Measurements from ENCODE around the gene NPR2. TPM values are rescaled to one million over a fixed set of nuclear protein-coding genes. Genes with fewer than 3 reads are reported as not detected.

Gene NPR2
- total and polyA plus RNA-seq, 2 experiments from 2014 or later = 12.2 to 13.9 TPM

DNA sequence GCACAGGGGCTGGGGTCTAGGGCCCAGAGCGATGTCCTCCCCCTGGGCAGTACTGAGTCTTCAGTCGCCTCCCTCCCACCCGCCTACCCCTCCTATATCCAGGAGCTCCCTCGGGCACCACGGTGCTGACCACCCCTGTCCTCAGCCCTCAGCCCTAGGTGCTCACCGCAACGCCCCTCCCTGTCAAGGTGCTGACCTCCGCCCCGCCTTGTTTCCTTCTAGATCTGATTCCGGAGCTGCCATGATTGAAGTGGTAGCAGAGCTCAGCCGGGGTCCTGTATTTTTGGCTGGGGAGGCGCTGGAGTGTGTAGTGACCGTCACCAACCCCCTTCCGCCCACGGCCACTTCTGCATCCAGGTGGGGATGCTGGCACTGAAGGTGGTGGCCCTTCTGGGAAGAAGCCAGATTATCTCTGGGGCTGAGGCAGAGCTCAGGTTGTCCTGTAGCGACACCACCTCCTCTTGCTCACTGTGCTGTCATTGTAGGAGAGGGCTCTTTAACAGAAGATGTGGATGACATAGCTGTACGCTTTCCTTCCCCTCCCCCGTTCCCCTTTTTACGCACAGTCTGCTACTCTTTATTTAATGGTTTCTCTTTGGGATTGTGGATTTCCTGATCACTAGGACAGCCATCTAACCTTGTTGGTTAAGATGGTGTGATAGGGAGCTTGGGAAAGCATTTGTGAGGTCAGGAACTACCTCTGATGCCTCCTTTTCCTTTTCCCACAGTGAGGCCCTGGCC lies 41.7 kb upstream of the NPR2 start:
- H4K20me1 ChIP-seq (ENCODE audit: insufficient read depth, poor library complexity, severe bottlenecking) = peaks cover 19% of the 10 kb centered on the region
- no peaks in the 10 kb centered on the region for H3K9me3 ChIP-seq (ENCODE audit: low read depth)
- peak; percentile 65 for DNase-seq (ENCODE audit: low spot score)
- no peaks in the 10 kb centered on the region for H3K9me2 ChIP-seq (replicated peaks; ENCODE audit: insufficient read depth)
- WGBS (ENCODE audit: low lambda C conversion rate, missing lambda C conversion rate) = 8% methylated on average over 18 of the region's 19 CpGs
- H2AFZ ChIP-seq = peak overlapping the region; percentile 76
- peaks cover 61% of the 10 kb centered on the region for H3K79me2 ChIP-seq
- H3K4me2 ChIP-seq = peak overlapping the region; percentile 95
- H3K4me3 ChIP-seq = peak overlapping the region; percentile 86
- H3K4me1 ChIP-seq (ENCODE audit: insufficient read depth) = peaks cover 23% of the 10 kb centered on the region
- H3K27me3 ChIP-seq = no peaks in the 10 kb centered on the region
- H3K36me3 ChIP-seq (replicated peaks; ENCODE audit: insufficient read depth, low read depth) = no peaks in the 10 kb centered on the region
- no peak for TF ChIP-seq EZH2phosphoT487 (IDR thresholded peaks at IDR 0.05; ENCODE audit: low read depth, severe bottlenecking, unreplicated experiment)
- TF ChIP-seq EZH2 (IDR thresholded peaks at IDR 0.05; ENCODE audit: borderline replicate concordance) = no peak
- TF ChIP-seq, protein P1, sequence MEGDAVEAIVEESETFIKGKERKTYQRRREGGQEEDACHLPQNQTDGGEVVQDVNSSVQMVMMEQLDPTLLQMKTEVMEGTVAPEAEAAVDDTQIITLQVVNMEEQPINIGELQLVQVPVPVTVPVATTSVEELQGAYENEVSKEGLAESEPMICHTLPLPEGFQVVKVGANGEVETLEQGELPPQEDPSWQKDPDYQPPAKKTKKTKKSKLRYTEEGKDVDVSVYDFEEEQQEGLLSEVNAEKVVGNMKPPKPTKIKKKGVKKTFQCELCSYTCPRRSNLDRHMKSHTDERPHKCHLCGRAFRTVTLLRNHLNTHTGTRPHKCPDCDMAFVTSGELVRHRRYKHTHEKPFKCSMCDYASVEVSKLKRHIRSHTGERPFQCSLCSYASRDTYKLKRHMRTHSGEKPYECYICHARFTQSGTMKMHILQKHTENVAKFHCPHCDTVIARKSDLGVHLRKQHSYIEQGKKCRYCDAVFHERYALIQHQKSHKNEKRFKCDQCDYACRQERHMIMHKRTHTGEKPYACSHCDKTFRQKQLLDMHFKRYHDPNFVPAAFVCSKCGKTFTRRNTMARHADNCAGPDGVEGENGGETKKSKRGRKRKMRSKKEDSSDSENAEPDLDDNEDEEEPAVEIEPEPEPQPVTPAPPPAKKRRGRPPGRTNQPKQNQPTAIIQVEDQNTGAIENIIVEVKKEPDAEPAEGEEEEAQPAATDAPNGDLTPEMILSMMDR (IDR thresholded peaks at IDR 0.05; ENCODE audit: poor library complexity) = peak; percentile 3
- peak overlapping the region; percentile 97 for H3K27ac ChIP-seq

- no peak for DNase-seq (ENCODE audit: low spot score)
Observed at GRCh38 chr9:35750256-35750531, 41.2 kb upstream of the NPR2 start.

DNA sequence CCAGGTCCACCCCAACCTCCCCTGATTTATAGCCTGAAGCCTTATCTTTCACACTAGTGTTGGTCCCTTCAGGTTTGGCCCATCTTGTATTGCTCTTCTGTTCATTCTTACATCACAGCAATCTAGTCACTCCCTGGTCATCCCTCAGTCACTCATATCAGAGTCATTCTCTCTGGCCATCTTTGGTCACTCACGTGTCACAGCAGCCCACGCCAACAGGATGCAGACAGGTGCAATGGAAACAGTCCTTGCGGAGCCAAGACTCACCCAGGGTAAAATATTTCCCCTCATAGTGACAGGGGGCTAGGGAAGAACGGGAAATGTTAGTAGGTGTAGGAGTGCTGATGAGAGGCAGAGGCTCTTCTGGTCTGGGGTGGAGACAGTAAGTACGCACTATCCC lies 37.9 kb upstream of the NPR2 start:
- no peak overlapping the region for H3K4me3 ChIP-seq
- peaks cover 21% of the 10 kb centered on the region for H3K4me1 ChIP-seq (ENCODE audit: insufficient read depth)
- no peak overlapping the region for H3K4me2 ChIP-seq
- H3K9me2 ChIP-seq (replicated peaks; ENCODE audit: insufficient read depth) = no peaks in the 10 kb centered on the region
- H4K20me1 ChIP-seq (ENCODE audit: insufficient read depth, poor library complexity, severe bottlenecking) = peaks cover under 1% of the 10 kb centered on the region
- H3K79me2 ChIP-seq = peaks cover 30% of the 10 kb centered on the region
- TF ChIP-seq, protein P1 (IDR thresholded peaks at IDR 0.05; ENCODE audit: poor library complexity) = no peak
- TF ChIP-seq EZH2phosphoT487 (IDR thresholded peaks at IDR 0.05; ENCODE audit: low read depth, severe bottlenecking, unreplicated experiment) = no peak
- no peak for TF ChIP-seq EZH2 (IDR thresholded peaks at IDR 0.05; ENCODE audit: borderline replicate concordance)
- H3K27me3 ChIP-seq = no peaks in the 10 kb centered on the region
- H3K27ac ChIP-seq = no peak overlapping the region
- no peaks in the 10 kb centered on the region for H3K9me3 ChIP-seq (ENCODE audit: low read depth)
- no peak overlapping the region for H2AFZ ChIP-seq
- H3K36me3 ChIP-seq (replicated peaks; ENCODE audit: insufficient read depth, low read depth) = no peaks in the 10 kb centered on the region
- DNase-seq (ENCODE audit: low spot score) = no peak
- WGBS (ENCODE audit: low lambda C conversion rate, missing lambda C conversion rate) = 96% methylated on average over 5 of the region's 5 CpGs

More at GRCh38 chr9:35750256-35750531, 41.2 kb upstream of the NPR2 start:
- Histone ChIP-seq H2AFZ (no peak overlapping the region), H3K4me2 (peak overlapping the region; percentile 95), H3K4me1 (ENCODE audit: insufficient read depth) (peaks cover 23% of the 10 kb centered on the region), H3K9me3 (ENCODE audit: low read depth) (no peaks in the 10 kb centered on the region), H4K20me1 (ENCODE audit: insufficient read depth, poor library complexity, severe bottlenecking) (peaks cover 19% of the 10 kb centered on the region), H3K79me2 (peaks cover 56% of the 10 kb centered on the region), H3K27me3 (no peaks in the 10 kb centered on the region), H3K36me3 (replicated peaks; ENCODE audit: insufficient read depth, low read depth) (no peaks in the 10 kb centered on the region), H3K27ac (peak overlapping the region; percentile 97), H3K9me2 (replicated peaks; ENCODE audit: insufficient read depth) (no peaks in the 10 kb centered on the region), H3K4me3 (peak overlapping the region; percentile 86)
- 90% methylated on average over 4 of the region's 4 CpGs for WGBS (ENCODE audit: low lambda C conversion rate, missing lambda C conversion rate)
- TF ChIP-seq EZH2 (IDR thresholded peaks at IDR 0.05; ENCODE audit: borderline replicate concordance) = no peak
- TF ChIP-seq, protein P1 (IDR thresholded peaks at IDR 0.05; ENCODE audit: poor library complexity) = no peak
- no peak for TF ChIP-seq EZH2phosphoT487 (IDR thresholded peaks at IDR 0.05; ENCODE audit: low read depth, severe bottlenecking, unreplicated experiment)

Measured in hepatocyte (in vitro differentiated cells).